NCI-H526 (cell line): ENCODE measurements around the gene KDM4B.

ENCODE experiments used
- DNase-seq, 2 experiments: peaks; one replicate each; lab custom pipeline; 2025; lab: John Stamatoyannopoulos, UW

The KDM4B gene

GRCh38 chr19:4984438-4984990 is 15.6 kb downstream of the KDM4B start:
- no peak for DNase-seq

GRCh38 chr19:4985551-4985991 is 16.7 kb downstream of the KDM4B start:
- no peak for DNase-seq

GRCh38 chr19:4986056-4986455 is 17.1 kb downstream of the KDM4B start:
- DNase-seq = no peak

GRCh38 chr19:4986471-4986891 is 17.6 kb downstream of the KDM4B start:
- no peak for DNase-seq

- DNase-seq = no peak
Observed at GRCh38 chr19:4987256-4987655, 18.3 kb downstream of the KDM4B start.

- no peak for DNase-seq
Observed at GRCh38 chr19:4987692-4988370, 18.9 kb downstream of the KDM4B start.

- DNase-seq = no peak
Observed at GRCh38 chr19:4988770-4989251, 19.9 kb downstream of the KDM4B start.

- no peak for DNase-seq
Observed at GRCh38 chr19:4990306-4990705, 21.4 kb downstream of the KDM4B start.

GRCh38 chr19:4991538-4991937 is 22.6 kb downstream of the KDM4B start:
- no peak for DNase-seq

GRCh38 chr19:4991996-4992698 is 23.2 kb downstream of the KDM4B start:
- no peak for DNase-seq

- DNase-seq = no peak
Observed at GRCh38 chr19:4993683-4994082, 24.8 kb downstream of the KDM4B start.

- no peak for DNase-seq
Observed at GRCh38 chr19:4996701-4997100, 27.8 kb downstream of the KDM4B start.

GRCh38 chr19:4997297-4997696 is 28.4 kb downstream of the KDM4B start:
- no peak for DNase-seq

- no peak for DNase-seq
Observed at GRCh38 chr19:5000120-5000611, 31.3 kb downstream of the KDM4B start.

GRCh38 chr19:5001615-5002014 is 32.7 kb downstream of the KDM4B start:
- DNase-seq = peak in 1 of 2 experiments; percentile 12

GRCh38 chr19:5002143-5002542 is 33.2 kb downstream of the KDM4B start:
- DNase-seq = no peak

GRCh38 chr19:5003781-5004180 is 34.9 kb downstream of the KDM4B start:
- no peak for DNase-seq

- no peak for DNase-seq
Observed at GRCh38 chr19:5005096-5005495, 36.2 kb downstream of the KDM4B start.

- no peak for DNase-seq
Observed at GRCh38 chr19:5006201-5006600, 37.3 kb downstream of the KDM4B start.

GRCh38 chr19:5006821-5007220 is 37.9 kb downstream of the KDM4B start:
- no peak for DNase-seq

- DNase-seq = no peak
Observed at GRCh38 chr19:5011476-5012238, 42.7 kb downstream of the KDM4B start.
